Activated CD8-positive, alpha-beta T cell treated with anti-CD3 and anti-CD28 coated beads for 36 hours (primary cell): ENCODE results near the gene TASP1. TPM values are rescaled to one million over a fixed set of nuclear protein-coding genes. Genes with fewer than 3 reads are reported as not detected.
"Not testable (repeated sequence)": the region's sequence is repeated elsewhere in the genome, so short reads cannot be mapped to it uniquely, and the experiment has no call there.

Experiments
- ATAC-seq: fragments of 200-7000 bp; cut with Tn5 transposase; one replicate; pipeline ENCODE4 v1.10.0; 2021; ENCODE audit warnings: mild to moderate bottlenecking, moderate library complexity
- CTCF ChIA-PET: fragments of 350-600 bp; sonication (Branson Sonifier 250); formaldehyde crosslinking; loops from one replicate; lab custom pipeline; 2021; ENCODE audit warnings: antibody characterized with exemption; lab: Charles Lee
- POLR2A ChIA-PET: fragments of 350-600 bp; sonication (Branson Sonifier 250); formaldehyde crosslinking; loops from one replicate; lab custom pipeline; 2021; ENCODE audit warnings: antibody characterized with exemption; lab: Charles Lee
- DNase-seq: peaks from one replicate; pipeline ENCODE4 v3.0.0-alpha.2; 2020
- H3K27ac Mint-ChIP-seq: one replicate; pipeline ENCODE4 v1.8.0; 2021; ENCODE audit warnings: mild to moderate bottlenecking, mixed read lengths
- H3K27me3 Mint-ChIP-seq: one replicate; pipeline ENCODE4 v1.8.0; 2021; ENCODE audit warnings: mixed read lengths
- H3K36me3 Mint-ChIP-seq: one replicate; pipeline ENCODE4 v1.8.0; 2021; ENCODE audit warnings: low read depth, mixed read lengths
- H3K4me1 Mint-ChIP-seq: one replicate; pipeline ENCODE4 v1.8.0; 2021; ENCODE audit warnings: low read depth, mixed read lengths
- H3K4me3 Mint-ChIP-seq: one replicate; pipeline ENCODE4 v1.8.0; 2021; ENCODE audit warnings: mild to moderate bottlenecking, moderate library complexity, mixed read lengths
- H3K9me3 Mint-ChIP-seq: one replicate; pipeline ENCODE4 v1.8.0; 2021; ENCODE audit warnings: mixed read lengths
- CTCF ChIP-seq: fragments of 200-600 bp; IDR thresholded peaks from one replicate; pipeline ENCODE4 v1.8.0; 2022; ENCODE audit warnings: antibody characterized with exemption, mild to moderate bottlenecking
- intact Hi-C: fragments of 100-400 bp; cut with micrococcal nuclease; formaldehyde crosslinking; loops from one replicate; pipeline ENCODE4 v1.10.0; 2022
- total RNA-seq, 2 experiments: library from RNA; stranded (reverse); gene quantifications; one replicate each; pipeline ENCODE4 v1.2.3, GENCODE V29; 2021

TASP1 gene
- total RNA-seq, 2 experiments from 2014 or later: 8.7 to 8.8 TPM

GRCh38 chr20:13492001-13492481 lies 146.7 kb downstream of the TASP1 start:
- DNase-seq (no peak), ATAC-seq (no peak)
- intact Hi-C loops: no loop called here
- H3K27me3 Mint-ChIP-seq: no peaks in the 10 kb centered on the region
- peaks cover 4% of the 10 kb centered on the region for H3K36me3 Mint-ChIP-seq
- no peaks in the 10 kb centered on the region for H3K9me3 Mint-ChIP-seq
- no peak overlapping the region for H3K4me3 Mint-ChIP-seq
- POLR2A ChIA-PET: no interaction called here
- H3K27ac Mint-ChIP-seq: no peak overlapping the region
- H3K4me1 Mint-ChIP-seq: no peaks in the 10 kb centered on the region
- CTCF ChIA-PET: no interaction called here
- no peak for TF ChIP-seq CTCF

- no peak overlapping the region for H3K4me3 Mint-ChIP-seq
- ChIA-PET CTCF (no interaction called here), POLR2A (no interaction called here)
- DNase-seq: no peak
- H3K27me3 Mint-ChIP-seq: no peaks in the 10 kb centered on the region
- ATAC-seq: no peak
- H3K4me1 Mint-ChIP-seq: no peaks in the 10 kb centered on the region
- peaks cover 3% of the 10 kb centered on the region for H3K9me3 Mint-ChIP-seq
- H3K36me3 Mint-ChIP-seq: peaks cover 28% of the 10 kb centered on the region
- H3K27ac Mint-ChIP-seq: no peak overlapping the region
- intact Hi-C loops: no loop called here
- no peak for TF ChIP-seq CTCF
These were observed 151.5 kb downstream of the TASP1 start for GRCh38 chr20:13487202-13487601.

GRCh38 chr20:13486694-13487093 lies 152.0 kb downstream of the TASP1 start:
- ATAC-seq (no peak), DNase-seq (no peak)
- Mint-ChIP-seq H3K4me1 (no peaks in the 10 kb centered on the region), H3K27me3 (no peaks in the 10 kb centered on the region), H3K36me3 (peaks cover 33% of the 10 kb centered on the region), H3K4me3 (no peak overlapping the region), H3K9me3 (peaks cover 4% of the 10 kb centered on the region), H3K27ac (no peak overlapping the region)
- ChIA-PET POLR2A (no interaction called here), CTCF (no interaction called here)
- TF ChIP-seq CTCF: no peak
- intact Hi-C loops: no loop called here

- H3K27me3 Mint-ChIP-seq: no peaks in the 10 kb centered on the region
- no peak overlapping the region for H3K27ac Mint-ChIP-seq
- H3K9me3 Mint-ChIP-seq: peaks cover 7% of the 10 kb centered on the region
- H3K4me1 Mint-ChIP-seq: no peaks in the 10 kb centered on the region
- DNase-seq: no peak
- TF ChIP-seq CTCF: no peak
- no peak for ATAC-seq
- ChIA-PET CTCF (no interaction called here), POLR2A (no interaction called here)
- H3K4me3 Mint-ChIP-seq: no peak overlapping the region
- H3K36me3 Mint-ChIP-seq: peaks cover 37% of the 10 kb centered on the region
- intact Hi-C loops: no loop called here
These were observed 153.2 kb downstream of the TASP1 start for GRCh38 chr20:13485576-13485975.

- CTCF ChIA-PET: not testable (repeated sequence)
- H3K36me3 Mint-ChIP-seq: peaks cover 41% of the 10 kb centered on the region
These were observed 153.7 kb downstream of the TASP1 start for GRCh38 chr20:13485019-13485418.

GRCh38 chr20:13483472-13483871 lies 155.3 kb downstream of the TASP1 start:
- DNase-seq, H3K4me3 Mint-ChIP-seq, H3K9me3 Mint-ChIP-seq, H3K27me3 Mint-ChIP-seq, H3K4me1 Mint-ChIP-seq, POLR2A ChIA-PET, intact Hi-C loops, H3K27ac Mint-ChIP-seq, CTCF ChIA-PET, ATAC-seq: not testable (repeated sequence)
- peaks cover 44% of the 10 kb centered on the region for H3K36me3 Mint-ChIP-seq

More at GRCh38 chr20:13485019-13485418, 153.7 kb downstream of the TASP1 start:
- H3K27ac Mint-ChIP-seq, H3K27me3 Mint-ChIP-seq, H3K4me3 Mint-ChIP-seq, H3K4me1 Mint-ChIP-seq, H3K9me3 Mint-ChIP-seq, intact Hi-C loops, POLR2A ChIA-PET, ATAC-seq, DNase-seq: not testable (repeated sequence)
